Erythroblast (primary cell): ENCODE measurements around the gene ME3.

Experiments used
- GATA1 ChIP-seq: IDR thresholded peaks from 2 replicates; pipeline ENCODE4 v1.6.1; 2011; ENCODE audit warnings: low read depth, mild to moderate bottlenecking, control low read depth, low read length, moderate library complexity
- POLR2A ChIP-seq: IDR thresholded peaks from 2 replicates; pipeline ENCODE4 v1.6.1; 2011; ENCODE audit warnings: mild to moderate bottlenecking, low read length

GRCh38 chr11:86535773-86536172, 136.6 kb downstream of the ME3 start:
- no peak for TF ChIP-seq POLR2A
- no peak for TF ChIP-seq GATA1
